Hepatocyte (in vitro differentiated cells): Measurements from ENCODE around the gene FGF21. TPM values are rescaled to one million over a fixed set of nuclear protein-coding genes. Genes with fewer than 3 reads are reported as not detected.
"Not testable (repeated sequence)": the region's sequence is repeated elsewhere in the genome, so short reads cannot be mapped to it uniquely, and the experiment has no call there.

Experiments used
- DNase-seq: peaks from one replicate; pipeline ENCODE4 v3.0.0-alpha.2; 2016; ENCODE audit warnings: low spot score
- H2AFZ ChIP-seq: fragments of 200-600 bp; sonication (generic); 2 replicates; pipeline ENCODE4 v1.6.0; 2016; ENCODE audit warnings: antibody characterized with exemption, mild to moderate bottlenecking
- H3K27ac ChIP-seq: fragments of 200-600 bp; sonication (generic); 2 replicates; pipeline ENCODE4 v1.5.1; 2016; ENCODE audit warnings: mild to moderate bottlenecking
- H3K27me3 ChIP-seq: fragments of 200-600 bp; sonication (generic); 2 replicates; pipeline ENCODE4 v1.6.1; 2016
- H3K36me3 ChIP-seq: fragments of 200-600 bp; sonication (generic); replicated peaks from 2 replicates; pipeline ENCODE4 v1.5.1; 2016; ENCODE audit warnings: low read depth; ENCODE audit not compliant: insufficient read depth
- H3K4me1 ChIP-seq: fragments of 200-600 bp; sonication (generic); 2 replicates; pipeline ENCODE4 v1.5.1; 2016; ENCODE audit warnings: mild to moderate bottlenecking, moderate library complexity; ENCODE audit not compliant: insufficient read depth
- H3K4me2 ChIP-seq: fragments of 200-600 bp; sonication (generic); 2 replicates; pipeline ENCODE4 v1.6.0; 2016
- H3K4me3 ChIP-seq: fragments of 200-600 bp; sonication (generic); 2 replicates; pipeline ENCODE4 v1.5.1; 2016; ENCODE audit warnings: mild to moderate bottlenecking
- H3K79me2 ChIP-seq: fragments of 200-600 bp; sonication (generic); 2 replicates; pipeline ENCODE4 v1.6.0; 2017; ENCODE audit warnings: mild to moderate bottlenecking
- H3K9me2 ChIP-seq: fragments of 200-600 bp; sonication (generic); replicated peaks from 2 replicates; pipeline ENCODE4 v1.6.0; 2017; ENCODE audit warnings: mild to moderate bottlenecking; ENCODE audit not compliant: insufficient read depth
- H3K9me3 ChIP-seq: fragments of 200-600 bp; sonication (generic); 2 replicates; pipeline ENCODE4 v1.5.1; 2016; ENCODE audit warnings: low read depth, mild to moderate bottlenecking
- H4K20me1 ChIP-seq: fragments of 200-600 bp; sonication (generic); 2 replicates; pipeline ENCODE4 v1.6.0; 2016; ENCODE audit warnings: mild to moderate bottlenecking; ENCODE audit not compliant: insufficient read depth, poor library complexity, severe bottlenecking
- EZH2 ChIP-seq: fragments of 200-600 bp; sonication (generic); IDR thresholded peaks from 2 replicates; pipeline ENCODE4 v1.6.1; 2016; ENCODE audit warnings: antibody characterized with exemption, mild to moderate bottlenecking, borderline replicate concordance
- EZH2phosphoT487 ChIP-seq: fragments of 200-600 bp; sonication (generic); IDR thresholded peaks from one replicate; pipeline ENCODE4 v1.6.1; 2018; ENCODE audit warnings: antibody characterized with exemption, mild to moderate bottlenecking, low read depth, moderate library complexity; ENCODE audit not compliant: unreplicated experiment, severe bottlenecking
- WGBS: methylation state at CpG from one replicate; pipeline ENCODE4 v1.1.6; 2016; ENCODE audit warnings: low lambda C conversion rate; ENCODE audit errors: missing lambda C conversion rate; 5-methylcytosine and 5-hydroxymethylcytosine counted together
- polyA plus RNA-seq: library from polyadenylated mRNA; unstranded; fragments of >200 nt; fragmentation: Nextera tagmentation; extraction: Ambion mirVana; gene quantifications from 2 replicates; pipeline ENCODE4 v1.2.1, GENCODE V29; 2016
- total RNA-seq: library from RNA; depleted of rRNA; stranded (reverse); fragments of >200 nt; gene quantifications from 2 replicates; pipeline ENCODE4 v1.2.3, GENCODE V29; 2014
- TF ChIP-seq, protein P1 (sequence below): fragments of 200-600 bp; sonication (generic); IDR thresholded peaks from 2 replicates; pipeline ENCODE4 v1.5.1; 2016; ENCODE audit warnings: antibody characterized with exemption, mild to moderate bottlenecking; ENCODE audit not compliant: poor library complexity

Gene FGF21
- total and polyA plus RNA-seq, 2 experiments from 2014 or later, result not detected

DNA sequence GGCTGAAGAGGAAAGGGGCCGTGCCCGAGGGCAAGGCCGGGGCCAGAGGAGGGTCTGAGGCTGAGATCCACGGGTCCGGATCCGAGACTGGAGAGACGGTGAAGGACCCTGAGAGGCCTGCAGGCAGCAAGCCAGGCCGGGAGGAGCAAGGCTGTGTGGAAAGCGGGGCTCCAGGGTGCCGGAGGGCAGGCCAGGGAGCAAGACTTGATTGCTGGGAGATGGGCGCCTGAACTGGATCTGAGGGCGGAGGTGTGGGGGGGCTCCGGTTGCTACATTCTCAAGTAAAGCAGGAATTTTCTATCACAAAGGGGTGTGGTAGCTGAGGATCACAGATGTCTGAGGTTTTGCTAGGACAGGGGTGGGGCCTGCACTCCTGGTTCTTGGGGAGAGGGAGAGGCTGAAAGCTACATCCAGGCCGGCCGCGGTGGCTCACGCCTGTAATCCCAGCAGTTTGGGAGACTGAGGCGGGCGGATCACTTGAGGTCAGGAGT is 39.6 kb upstream of the FGF21 start:
- H2AFZ ChIP-seq, result no peak overlapping the region
- H3K79me2 ChIP-seq, result peaks cover 16% of the 10 kb centered on the region
- peak; percentile 25 for DNase-seq
- TF ChIP-seq EZH2 (no peak), EZH2phosphoT487 (no peak)
- TF ChIP-seq, protein P1, sequence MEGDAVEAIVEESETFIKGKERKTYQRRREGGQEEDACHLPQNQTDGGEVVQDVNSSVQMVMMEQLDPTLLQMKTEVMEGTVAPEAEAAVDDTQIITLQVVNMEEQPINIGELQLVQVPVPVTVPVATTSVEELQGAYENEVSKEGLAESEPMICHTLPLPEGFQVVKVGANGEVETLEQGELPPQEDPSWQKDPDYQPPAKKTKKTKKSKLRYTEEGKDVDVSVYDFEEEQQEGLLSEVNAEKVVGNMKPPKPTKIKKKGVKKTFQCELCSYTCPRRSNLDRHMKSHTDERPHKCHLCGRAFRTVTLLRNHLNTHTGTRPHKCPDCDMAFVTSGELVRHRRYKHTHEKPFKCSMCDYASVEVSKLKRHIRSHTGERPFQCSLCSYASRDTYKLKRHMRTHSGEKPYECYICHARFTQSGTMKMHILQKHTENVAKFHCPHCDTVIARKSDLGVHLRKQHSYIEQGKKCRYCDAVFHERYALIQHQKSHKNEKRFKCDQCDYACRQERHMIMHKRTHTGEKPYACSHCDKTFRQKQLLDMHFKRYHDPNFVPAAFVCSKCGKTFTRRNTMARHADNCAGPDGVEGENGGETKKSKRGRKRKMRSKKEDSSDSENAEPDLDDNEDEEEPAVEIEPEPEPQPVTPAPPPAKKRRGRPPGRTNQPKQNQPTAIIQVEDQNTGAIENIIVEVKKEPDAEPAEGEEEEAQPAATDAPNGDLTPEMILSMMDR, result no peak
- no peaks in the 10 kb centered on the region for H3K27me3 ChIP-seq
- H3K4me3 ChIP-seq, result no peak overlapping the region
- no peaks in the 10 kb centered on the region for H3K9me3 ChIP-seq
- H3K27ac ChIP-seq, result peak overlapping the region; percentile 89
- H3K36me3 ChIP-seq, result no peaks in the 10 kb centered on the region
- H4K20me1 ChIP-seq, result no peaks in the 10 kb centered on the region
- WGBS, result 86% methylated on average over 15 of the region's 19 CpGs
- H3K9me2 ChIP-seq, result no peaks in the 10 kb centered on the region
- peak overlapping the region; percentile 85 for H3K4me2 ChIP-seq
- peaks cover 27% of the 10 kb centered on the region for H3K4me1 ChIP-seq

DNA sequence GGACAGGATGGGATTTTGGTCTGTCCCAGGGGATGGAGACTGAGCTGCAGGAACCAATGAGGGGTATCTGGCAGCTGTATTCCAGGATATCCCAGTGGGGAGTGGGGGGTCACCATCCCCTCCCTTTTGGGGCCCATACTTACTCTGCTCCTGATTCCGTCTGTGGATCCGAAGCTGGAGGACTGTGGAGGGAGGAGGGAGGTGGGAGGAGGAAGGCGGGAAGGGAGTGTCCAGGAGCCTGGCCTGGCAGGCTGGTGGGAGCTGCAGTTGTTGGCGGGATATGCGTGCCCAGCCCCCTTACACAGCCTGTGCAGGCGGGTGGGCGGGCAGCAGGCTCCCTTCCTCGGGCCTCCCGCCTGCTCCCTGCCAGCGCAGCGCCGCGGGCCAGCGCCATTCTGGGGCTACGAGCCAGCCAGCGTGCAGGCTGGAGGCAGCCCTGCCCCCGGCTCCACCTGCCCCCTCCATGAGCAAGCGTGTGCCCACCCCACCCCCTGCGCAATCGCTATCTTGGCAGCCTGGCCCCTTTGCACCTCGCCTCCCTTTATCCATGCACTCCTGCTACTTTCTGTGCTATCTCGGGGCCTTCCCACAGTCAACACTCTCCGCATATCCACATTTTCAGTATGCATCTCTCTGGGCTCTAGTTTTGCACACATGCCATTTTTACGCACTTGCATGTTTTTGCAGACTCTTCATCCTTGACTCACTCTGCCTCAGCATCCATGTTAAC is 38.6 kb upstream of the FGF21 start:
- 37% methylated on average over 6 of the region's 24 CpGs for WGBS

DNA sequence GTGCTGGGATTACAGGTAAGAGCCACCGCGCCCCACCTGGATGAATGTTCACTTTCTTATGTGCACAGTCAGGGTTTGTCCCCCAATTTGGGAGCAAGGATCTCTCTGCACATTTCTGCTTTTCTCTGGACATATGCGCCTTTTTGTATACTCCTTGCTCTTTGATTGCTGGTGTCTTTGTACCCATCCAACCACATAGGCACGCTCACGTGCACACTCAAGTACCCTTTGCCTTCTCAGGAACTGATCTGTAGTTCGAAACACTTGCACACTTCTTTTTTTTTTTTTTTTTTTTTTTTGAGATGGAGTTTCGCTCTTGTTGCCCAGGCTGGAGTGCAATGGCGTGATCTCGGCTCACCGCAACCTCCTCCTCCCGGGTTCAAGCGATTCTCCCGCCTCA is 37.2 kb upstream of the FGF21 start:
- H3K27ac ChIP-seq, H3K4me2 ChIP-seq, H3K36me3 ChIP-seq, DNase-seq, H3K4me3 ChIP-seq, H3K27me3 ChIP-seq, H3K9me2 ChIP-seq, H2AFZ ChIP-seq, H3K9me3 ChIP-seq, H4K20me1 ChIP-seq: not testable (repeated sequence)
- peaks cover 22% of the 10 kb centered on the region for H3K4me1 ChIP-seq
- peaks cover 11% of the 10 kb centered on the region for H3K79me2 ChIP-seq
- WGBS, result 97% methylated on average over 12 of the region's 13 CpGs

More for the DNA sequence above, 38.6 kb upstream of the FGF21 start:
- peak overlapping the region; percentile 85 for H3K4me2 ChIP-seq
- H4K20me1 ChIP-seq, result no peaks in the 10 kb centered on the region
- no peaks in the 10 kb centered on the region for H3K27me3 ChIP-seq
- H3K9me2 ChIP-seq, result no peaks in the 10 kb centered on the region
- H3K9me3 ChIP-seq, result no peaks in the 10 kb centered on the region
- H3K36me3 ChIP-seq, result no peaks in the 10 kb centered on the region
- no peak overlapping the region for H3K4me3 ChIP-seq
- no peak for TF ChIP-seq EZH2
- no peak for TF ChIP-seq EZH2phosphoT487
- TF ChIP-seq, protein P1, result no peak
- H3K27ac ChIP-seq, result peak overlapping the region; percentile 89
- peaks cover 27% of the 10 kb centered on the region for H3K4me1 ChIP-seq
- peak overlapping the region; percentile 22 for H2AFZ ChIP-seq
- DNase-seq, result peak; percentile 82
- peaks cover 16% of the 10 kb centered on the region for H3K79me2 ChIP-seq

DNA sequence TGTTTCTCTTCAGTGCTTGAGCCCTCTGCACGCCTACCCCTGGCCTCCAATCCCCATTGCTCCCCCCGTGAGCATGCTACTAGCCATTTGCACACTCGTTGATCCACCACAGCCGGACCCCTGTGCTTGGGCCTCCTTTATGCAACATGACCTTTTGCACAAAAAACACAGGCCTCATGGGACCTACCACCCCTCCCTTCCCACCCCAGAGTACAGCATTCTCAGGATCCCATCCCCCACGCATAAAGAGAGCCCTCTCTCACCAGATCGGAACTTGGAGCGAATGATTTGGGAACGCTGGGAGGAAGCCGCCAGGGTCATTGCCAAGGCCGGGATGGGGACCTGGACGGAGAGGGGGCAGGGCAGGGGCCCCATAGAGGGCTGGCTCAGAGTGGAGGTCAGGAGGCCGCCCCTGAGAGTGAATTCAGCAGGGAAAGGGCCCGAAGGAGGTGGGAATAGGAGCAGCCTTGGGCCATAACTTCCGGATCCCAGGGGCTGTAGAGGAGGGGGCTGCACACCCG is 36.6 kb upstream of the FGF21 start:
- Histone ChIP-seq H3K4me3 (no peak overlapping the region), H3K27ac (no peak overlapping the region), H2AFZ (no peak overlapping the region), H3K4me2 (no peak overlapping the region), H3K9me3 (no peaks in the 10 kb centered on the region), H3K4me1 (peaks cover 18% of the 10 kb centered on the region), H3K9me2 (no peaks in the 10 kb centered on the region), H4K20me1 (no peaks in the 10 kb centered on the region), H3K27me3 (no peaks in the 10 kb centered on the region), H3K36me3 (no peaks in the 10 kb centered on the region), H3K79me2 (peaks cover 9% of the 10 kb centered on the region)
- 71% methylated on average over 15 of the region's 15 CpGs for WGBS
- DNase-seq, result no peak
- TF ChIP-seq, protein P1, result no peak
- no peak for TF ChIP-seq EZH2phosphoT487
